HepG2 (cell line): Measurements from ENCODE around the gene PKD2L1. TPM values are rescaled to one million over a fixed set of nuclear protein-coding genes. Genes with fewer than 3 reads are reported as not detected.

Experiments
- CBX5 ChIP-seq: sonication (generic); formaldehyde crosslinking; IDR thresholded peaks from 2 replicates; pipeline ENCODE4 v1.4.0; 2020; ENCODE audit warnings: missing genetic modification reagents, borderline replicate concordance
- CREB1 ChIP-seq, 2 experiments: fragments of 450-650 bp in 1 of 2; IDR thresholded peaks; 2 replicates each; pipeline ENCODE4 v1.6.1; 2016 to 2017; ENCODE audit warnings: control low read depth in 1 of 2, mild to moderate bottlenecking in 1 of 2, missing compliant biosample characterization in 1 of 2, missing genetic modification characterization in 1 of 2
- FOXA1 ChIP-seq, 2 experiments: fragments of 450-650 bp in 1 of 2; sonication (generic) in 1 of 2; formaldehyde crosslinking in 1 of 2; IDR thresholded peaks; 2 replicates each; pipeline versions ENCODE4 v1.4.0 to v1.6.1; 2016 to 2020; ENCODE audit warnings: missing genetic modification reagents in 1 of 2
- PREB ChIP-seq: sonication (generic); formaldehyde crosslinking; IDR thresholded peaks from 2 replicates; pipeline ENCODE4 v1.4.0; 2020; ENCODE audit warnings: missing genetic modification reagents
- RFX3 ChIP-seq: IDR thresholded peaks from 2 replicates; pipeline ENCODE4 v1.6.1; 2016; ENCODE audit warnings: missing biosample characterization, missing genetic modification reagents
- ZBTB10 ChIP-seq: sonication (generic); formaldehyde crosslinking; IDR thresholded peaks from 2 replicates; pipeline ENCODE4 v1.4.0; 2020; ENCODE audit warnings: missing genetic modification reagents, borderline replicate concordance
- ZBTB33 ChIP-seq: sonication (generic); formaldehyde crosslinking; IDR thresholded peaks from 2 replicates; pipeline ENCODE4 v1.4.0; 2020; ENCODE audit warnings: missing genetic modification reagents
- ZFP90 ChIP-seq: sonication (generic); formaldehyde crosslinking; IDR thresholded peaks from 2 replicates; pipeline ENCODE4 v1.8.0; 2022; ENCODE audit warnings: missing genetic modification reagents, mild to moderate bottlenecking, inconsistent platforms, borderline replicate concordance
- ZNF354B ChIP-seq: sonication (generic); formaldehyde crosslinking; IDR thresholded peaks from 2 replicates; pipeline ENCODE4 v1.8.0; 2022; ENCODE audit warnings: mild to moderate bottlenecking, missing genetic modification reagents
- ZNF761 ChIP-seq: sonication (generic); formaldehyde crosslinking; conservative IDR thresholded peaks from 2 replicates; pipeline ENCODE4 v1.4.0; 2020; ENCODE audit warnings: mild to moderate bottlenecking, missing genetic modification reagents
- ZNF777 ChIP-seq: sonication (generic); formaldehyde crosslinking; IDR thresholded peaks from 2 replicates; pipeline ENCODE4 v1.4.0; 2020; ENCODE audit warnings: missing genetic modification reagents
- ZNF841 ChIP-seq: sonication (generic); formaldehyde crosslinking; IDR thresholded peaks from 2 replicates; pipeline ENCODE4 v1.8.1; 2023; ENCODE audit warnings: missing genetic modification reagents, borderline replicate concordance
- ZSCAN9 ChIP-seq: IDR thresholded peaks from 2 replicates; pipeline ENCODE4 v1.6.1; 2016; ENCODE audit warnings: borderline replicate concordance
- polyA plus RNA-seq, 8 experiments: library from polyadenylated mRNA; depleted of rRNA in 3 of 8; stranded (reverse) in 7 of 8; unstranded in 1 of 8; fragments of >200 nt; fragmentation: Illumina TruSeq in 4 of 8; extraction: Trizol in 4 of 8; gene quantifications; 2 replicates each; pipeline versions ENCODE4 v1.2.1 to v1.2.3, GENCODE V29; 2011 to 2016; ENCODE audit warnings: low read depth in 4 of 8, missing spikeins in 1 of 8, mixed read lengths in 1 of 8; ENCODE audit not compliant: insufficient read depth in 1 of 8
- total RNA-seq, 5 experiments: library from RNA; depleted of rRNA; stranded (reverse); fragments of >200 nt; fragmentation: Illumina TruSeq; extraction: Trizol; gene quantifications; 2 replicates each; pipeline ENCODE4 v1.2.3, GENCODE V29; 2016; ENCODE audit warnings: low read depth in 1 of 5
- TF ChIP-seq, protein P1 (sequence below): sonication (generic); formaldehyde crosslinking; IDR thresholded peaks from 2 replicates; pipeline ENCODE4 v1.8.1; 2022; ENCODE audit warnings: low read depth, mild to moderate bottlenecking, missing genetic modification reagents
- TF ChIP-seq, protein P2 (sequence below): sonication (generic); formaldehyde crosslinking; IDR thresholded peaks from 2 replicates; pipeline ENCODE4 v1.9.0; 2022; ENCODE audit warnings: low read depth, missing genetic modification reagents

Gene PKD2L1
- total and polyA plus RNA-seq, 2 of the 13 experiments (the other 11 are each of a cell fraction or from before 2014, with no cell fraction given), result 0.07 to 0.15 TPM

- TF ChIP-seq ZBTB10 (CRISPR knock-in tag) (no peak), ZFP90 (CRISPR knock-in tag) (peak; percentile 78; the same call in 1 of the 2 replicates), ZNF841 (CRISPR knock-in tag) (no peak), ZNF777 (CRISPR knock-in tag) (peak; percentile 63; the same call in 1 of the 2 replicates), FOXA1 (IDR thresholded peaks at IDR 0.05) (no peak), FOXA1 (CRISPR knock-in tag; IDR thresholded peaks at IDR 0.05) (no peak), ZBTB33 (CRISPR knock-in tag) (no peak), PREB (CRISPR knock-in tag) (peak; percentile 19; the same call in 1 of the 2 replicates), ZSCAN9 (CRISPR knock-in tag) (no peak), CBX5 (CRISPR knock-in tag) (peak; percentile 78), ZNF354B (CRISPR knock-in tag) (no peak), CREB1 (IDR thresholded peaks at IDR 0.05) (no peak), CREB1 (CRISPR knock-in tag; IDR thresholded peaks at IDR 0.05) (no peak), ZNF761 (CRISPR knock-in tag) (0 out of 2 replicates have a peak, but pooled peaks have one; percentile 26), RFX3 (CRISPR knock-in tag) (no peak)
- TF ChIP-seq, protein P1, sequence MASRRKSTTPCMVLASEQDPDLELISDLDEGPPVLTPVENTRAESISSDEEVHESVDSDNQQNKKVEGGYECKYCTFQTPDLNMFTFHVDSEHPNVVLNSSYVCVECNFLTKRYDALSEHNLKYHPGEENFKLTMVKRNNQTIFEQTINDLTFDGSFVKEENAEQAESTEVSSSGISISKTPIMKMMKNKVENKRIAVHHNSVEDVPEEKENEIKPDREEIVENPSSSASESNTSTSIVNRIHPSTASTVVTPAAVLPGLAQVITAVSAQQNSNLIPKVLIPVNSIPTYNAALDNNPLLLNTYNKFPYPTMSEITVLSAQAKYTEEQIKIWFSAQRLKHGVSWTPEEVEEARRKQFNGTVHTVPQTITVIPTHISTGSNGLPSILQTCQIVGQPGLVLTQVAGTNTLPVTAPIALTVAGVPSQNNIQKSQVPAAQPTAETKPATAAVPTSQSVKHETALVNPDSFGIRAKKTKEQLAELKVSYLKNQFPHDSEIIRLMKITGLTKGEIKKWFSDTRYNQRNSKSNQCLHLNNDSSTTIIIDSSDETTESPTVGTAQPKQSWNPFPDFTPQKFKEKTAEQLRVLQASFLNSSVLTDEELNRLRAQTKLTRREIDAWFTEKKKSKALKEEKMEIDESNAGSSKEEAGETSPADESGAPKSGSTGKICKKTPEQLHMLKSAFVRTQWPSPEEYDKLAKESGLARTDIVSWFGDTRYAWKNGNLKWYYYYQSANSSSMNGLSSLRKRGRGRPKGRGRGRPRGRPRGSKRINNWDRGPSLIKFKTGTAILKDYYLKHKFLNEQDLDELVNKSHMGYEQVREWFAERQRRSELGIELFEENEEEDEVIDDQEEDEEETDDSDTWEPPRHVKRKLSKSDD, result peak; percentile 86
- TF ChIP-seq, protein P2, sequence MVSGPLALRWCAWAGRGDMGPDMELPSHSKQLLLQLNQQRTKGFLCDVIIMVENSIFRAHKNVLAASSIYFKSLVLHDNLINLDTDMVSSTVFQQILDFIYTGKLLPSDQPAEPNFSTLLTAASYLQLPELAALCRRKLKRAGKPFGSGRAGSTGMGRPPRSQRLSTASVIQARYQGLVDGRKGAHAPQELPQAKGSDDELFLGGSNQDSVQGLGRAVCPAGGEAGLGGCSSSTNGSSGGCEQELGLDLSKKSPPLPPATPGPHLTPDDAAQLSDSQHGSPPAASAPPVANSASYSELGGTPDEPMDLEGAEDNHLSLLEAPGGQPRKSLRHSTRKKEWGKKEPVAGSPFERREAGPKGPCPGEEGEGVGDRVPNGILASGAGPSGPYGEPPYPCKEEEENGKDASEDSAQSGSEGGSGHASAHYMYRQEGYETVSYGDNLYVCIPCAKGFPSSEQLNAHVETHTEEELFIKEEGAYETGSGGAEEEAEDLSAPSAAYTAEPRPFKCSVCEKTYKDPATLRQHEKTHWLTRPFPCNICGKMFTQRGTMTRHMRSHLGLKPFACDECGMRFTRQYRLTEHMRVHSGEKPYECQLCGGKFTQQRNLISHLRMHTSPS, result peak; percentile 83
Observed at GRCh38 chr10:100286051-100287033, 43.7 kb downstream of the PKD2L1 start, which contains the start of gene BLOC1S2 (continued).
